GM19025 (cell line): Measurements from ENCODE around the gene MFSD11.
"Not testable (repeated sequence)": the region's sequence is repeated elsewhere in the genome, so short reads cannot be mapped to it uniquely, and the experiment has no call there.

Source experiments
- ATAC-seq: cut with Tn5 transposase; IDR thresholded peaks from one replicate; pipeline ENCODE4 v1.9.1; 2021; ENCODE audit warnings: mild to moderate bottlenecking, low read depth, moderate library complexity; ENCODE audit not compliant: unreplicated experiment

Gene MFSD11

DNA sequence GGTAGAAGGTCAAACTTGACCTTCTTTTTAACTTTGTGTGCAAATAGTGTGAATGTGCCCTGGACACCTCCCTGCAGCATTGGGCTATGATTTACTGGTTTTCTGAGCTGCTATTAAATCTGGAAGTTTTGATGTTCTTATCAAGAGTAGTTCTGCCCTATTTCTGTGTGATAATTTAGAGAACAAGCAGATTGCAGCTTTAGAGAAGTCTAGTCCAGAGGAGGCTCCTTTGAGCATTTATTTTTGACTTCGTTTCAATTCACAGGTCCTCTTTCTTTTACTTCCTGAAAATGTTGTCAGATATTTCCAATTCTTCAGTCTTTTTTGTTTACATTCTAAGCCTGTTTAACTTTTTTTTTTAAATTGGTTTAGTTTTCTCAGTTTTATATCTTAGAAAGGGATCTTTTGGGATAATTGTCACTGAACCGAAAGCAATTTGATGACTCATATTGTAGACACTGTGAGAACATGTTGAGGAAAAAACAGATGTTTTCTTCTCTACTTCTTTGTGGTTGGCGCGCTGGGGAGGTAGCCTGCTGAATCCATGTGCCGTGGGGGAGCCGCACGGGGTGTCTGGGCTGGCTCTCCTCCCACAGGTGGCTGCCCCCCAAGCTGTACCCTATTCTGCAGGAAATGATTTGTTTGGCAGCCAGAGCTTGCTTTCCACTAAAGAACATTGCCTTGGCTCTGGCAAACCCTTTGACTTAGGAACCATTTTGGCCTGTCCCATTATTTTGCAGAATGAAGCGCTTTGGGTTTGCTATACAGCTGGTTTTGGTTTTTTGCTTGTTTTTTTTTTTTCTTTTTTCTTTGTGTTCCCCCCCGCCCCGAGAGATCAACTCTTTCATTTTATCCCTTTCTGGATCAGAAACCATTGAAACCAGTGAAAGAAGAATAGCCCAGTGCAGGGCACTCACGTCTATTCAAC, 53.4 kb downstream of the MFSD11 start:
- ATAC-seq, result no peak

DNA sequence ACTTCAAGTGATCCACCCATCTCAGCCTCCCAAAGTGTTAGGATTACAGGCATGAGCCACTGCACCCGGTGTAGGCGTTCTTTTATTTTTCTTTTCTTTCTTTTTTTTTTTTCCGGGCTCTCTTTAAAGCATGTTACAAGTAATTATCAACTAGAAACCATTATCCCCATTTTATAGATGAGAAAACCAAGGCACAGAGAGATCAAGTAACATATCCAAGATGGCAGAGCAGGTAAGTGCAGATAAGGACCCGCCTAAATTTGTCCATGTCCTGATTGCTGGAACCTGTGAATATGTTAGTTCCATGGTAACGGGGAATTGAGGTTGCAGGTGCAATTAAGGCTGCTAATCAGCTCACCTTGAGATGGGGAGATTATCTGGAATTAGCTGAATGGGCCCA, 54.4 kb downstream of the MFSD11 start:
- no peak for ATAC-seq

DNA sequence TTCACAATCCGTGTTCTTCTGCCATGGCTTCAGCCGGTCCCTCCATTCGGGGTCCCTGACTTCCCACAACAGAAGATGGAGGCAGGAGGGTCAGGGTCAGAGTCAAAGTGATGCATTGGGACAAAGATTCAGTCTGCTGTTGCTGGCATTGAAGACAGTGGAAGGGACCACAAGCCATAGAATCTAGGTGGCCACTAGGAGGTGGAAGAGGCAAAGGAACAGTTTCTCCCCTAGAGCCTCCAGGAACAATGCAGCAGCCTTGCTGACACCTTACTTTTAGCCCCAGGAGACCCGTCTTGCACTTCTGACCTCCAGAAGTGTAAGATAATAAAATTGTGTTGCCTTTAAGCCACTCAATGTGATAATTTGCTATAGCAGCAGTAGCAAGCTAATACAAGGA, 55.9 kb downstream of the MFSD11 start:
- ATAC-seq, result no peak

DNA sequence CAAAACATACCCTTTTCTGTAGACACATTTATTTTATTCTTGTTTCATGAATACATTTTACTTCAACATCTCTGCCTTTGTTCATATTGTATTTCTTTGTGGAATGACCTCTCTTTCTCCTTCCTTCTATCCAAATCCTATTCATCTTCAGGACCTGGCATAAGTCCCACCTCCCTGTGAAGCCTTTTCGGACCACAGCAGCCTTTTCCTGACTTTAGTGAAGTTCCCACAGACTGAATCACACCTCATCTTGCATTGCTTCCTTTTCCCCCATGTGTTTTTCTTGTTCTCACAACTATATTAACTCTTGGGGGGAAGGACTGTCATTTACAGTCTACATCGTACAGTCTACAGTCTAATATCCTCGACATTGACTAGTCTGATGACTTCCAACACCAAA, 58.2 kb downstream of the MFSD11 start:
- ATAC-seq, result no peak

DNA sequence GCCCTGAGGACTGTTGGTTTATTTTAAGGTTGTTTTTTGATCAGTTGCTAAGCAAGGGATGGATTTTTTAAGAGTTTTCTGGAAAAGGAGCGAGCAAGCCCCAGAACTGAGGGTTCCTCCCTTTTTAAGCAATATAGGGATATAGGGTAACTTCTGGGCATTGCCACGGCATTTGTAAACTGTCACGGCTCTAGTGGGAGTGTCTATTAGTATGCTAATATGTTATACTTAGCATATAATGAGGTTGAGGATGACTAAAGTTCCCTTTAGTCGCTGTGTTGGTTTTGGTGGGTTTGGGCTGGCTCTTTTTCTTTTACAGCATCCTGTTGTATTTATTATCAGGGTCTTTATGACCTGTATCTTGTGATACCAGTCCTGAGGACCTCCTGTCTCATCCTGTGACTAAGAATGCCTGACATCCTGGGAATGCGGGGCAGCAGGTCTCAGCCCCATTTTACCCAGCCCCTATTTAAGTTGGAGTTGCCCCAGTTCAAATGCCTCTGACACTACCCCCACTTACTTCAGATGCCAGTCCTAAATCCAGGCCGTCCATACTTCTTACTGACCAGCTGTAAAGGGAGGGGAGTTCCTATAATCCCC, 59.4 kb downstream of the MFSD11 start:
- no peak for ATAC-seq

DNA sequence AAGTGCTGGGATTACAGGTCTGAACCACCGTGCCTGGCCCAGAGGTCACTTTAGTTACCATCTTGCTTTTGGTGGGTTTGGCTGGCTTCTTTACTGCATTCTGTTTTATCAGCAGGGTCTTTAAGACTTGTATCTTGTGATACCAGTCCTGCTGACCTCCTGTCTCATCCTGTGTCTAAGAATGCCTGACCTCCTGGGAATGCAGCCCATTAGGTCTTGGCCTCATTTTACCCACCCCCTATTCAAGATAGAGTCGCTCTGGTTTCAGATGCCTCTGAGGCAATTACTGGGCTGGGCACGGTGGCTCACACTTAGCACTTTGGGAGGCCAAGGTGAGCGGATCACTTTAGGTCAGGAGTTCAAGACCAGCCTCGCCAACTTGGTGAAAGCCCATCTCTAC, 63.8 kb downstream of the MFSD11 start:
- no peak for ATAC-seq

DNA sequence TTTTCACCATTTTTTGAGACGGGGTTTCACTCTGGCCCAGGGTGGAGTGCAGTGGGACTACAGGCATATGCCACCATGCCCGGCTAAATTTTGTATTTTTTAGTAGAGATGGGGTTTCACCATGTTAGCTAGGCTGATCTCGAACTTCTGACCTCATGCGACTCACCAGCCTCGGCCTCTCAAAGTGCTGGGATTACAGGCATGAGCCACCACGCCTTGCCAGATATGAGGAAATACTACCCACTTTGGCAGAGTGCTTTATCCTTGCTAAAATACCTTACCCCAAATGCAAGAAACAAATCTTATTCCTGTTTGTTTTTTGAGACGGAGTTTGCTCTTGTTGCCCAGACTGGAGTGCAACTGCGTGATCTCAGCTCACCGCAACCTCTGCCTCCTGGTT, 67.4 kb downstream of the MFSD11 start:
- ATAC-seq, result no peak

DNA sequence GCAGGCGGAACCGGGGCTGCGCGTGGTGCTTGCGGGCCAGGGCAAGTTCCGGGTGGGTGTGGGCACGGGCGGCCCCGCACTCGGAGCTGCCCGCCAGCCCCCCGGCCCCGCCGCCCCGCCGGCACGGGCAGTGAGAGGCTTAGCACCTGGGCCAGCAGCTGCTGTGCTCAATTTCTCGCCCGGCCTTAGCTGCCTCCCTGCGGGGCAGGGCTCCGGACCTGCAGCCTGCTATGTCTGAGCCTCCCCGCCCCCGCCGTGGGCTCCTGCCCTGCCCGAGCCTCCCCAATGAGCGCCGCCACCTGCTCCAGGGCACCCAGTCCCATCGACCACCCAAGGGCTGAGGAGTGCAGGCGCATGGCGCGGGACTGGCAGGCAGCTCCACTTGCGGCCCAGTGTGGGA, 68.2 kb downstream of the MFSD11 start:
- not testable (repeated sequence) for ATAC-seq

DNA sequence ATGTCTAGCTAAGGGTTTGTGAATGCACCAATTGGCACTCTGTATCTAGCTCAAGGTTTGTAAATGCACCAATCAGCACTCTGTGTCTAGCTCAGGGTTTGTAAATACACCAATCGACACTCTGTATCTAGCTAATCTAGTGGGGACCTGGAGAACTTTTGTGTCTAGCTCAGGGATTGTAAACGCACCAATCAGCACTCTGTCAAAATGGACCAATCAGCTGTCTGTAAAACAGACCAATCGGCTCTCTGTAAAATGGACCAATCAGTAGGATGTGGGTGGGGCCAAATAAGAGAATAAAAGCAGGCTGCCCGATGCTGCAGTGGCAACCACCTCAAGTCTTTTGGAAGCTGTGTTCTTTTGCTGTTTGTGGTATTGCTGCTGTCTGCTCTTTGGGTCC, 68.8 kb downstream of the MFSD11 start:
- ATAC-seq, result not testable (repeated sequence)

DNA sequence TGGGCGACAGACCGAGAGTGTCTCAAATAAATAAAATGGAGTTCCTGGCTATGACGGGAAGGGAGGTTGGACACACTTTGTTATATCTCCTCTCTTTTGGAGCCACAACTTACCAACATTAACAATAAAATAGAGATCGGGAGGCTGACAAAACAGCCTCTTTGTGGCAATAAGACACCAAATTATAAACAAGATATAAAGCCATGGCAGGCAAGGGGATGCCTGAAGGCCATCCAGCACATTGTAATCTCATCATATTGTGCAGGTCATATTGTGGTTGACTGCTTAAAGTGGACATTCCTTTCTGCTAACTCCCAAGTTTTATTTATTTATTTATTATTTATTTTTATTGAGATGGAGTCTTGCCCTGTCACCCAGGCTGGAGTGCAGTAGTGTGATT, 70.4 kb downstream of the MFSD11 start:
- no peak for ATAC-seq

DNA sequence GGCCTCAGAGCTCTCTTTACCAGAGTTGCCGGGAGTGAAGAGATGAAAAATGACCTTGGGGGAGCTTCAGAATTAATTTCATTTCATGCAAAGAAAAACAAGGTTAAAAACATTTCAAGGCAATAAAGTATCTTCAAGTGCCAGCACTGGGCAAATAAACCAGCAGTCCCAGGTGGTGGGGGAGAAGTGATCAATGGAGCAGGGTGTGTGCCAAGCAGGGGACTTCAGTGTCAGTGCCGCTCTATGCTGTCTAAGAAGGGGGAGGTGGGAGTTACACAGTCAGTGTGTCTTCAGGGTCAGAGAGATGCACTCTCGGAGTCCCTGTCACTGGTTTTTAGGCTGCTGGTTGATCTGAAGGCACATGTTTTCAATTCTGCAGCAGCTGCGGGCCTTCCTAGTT, 73.0 kb downstream of the MFSD11 start:
- no peak for ATAC-seq

DNA sequence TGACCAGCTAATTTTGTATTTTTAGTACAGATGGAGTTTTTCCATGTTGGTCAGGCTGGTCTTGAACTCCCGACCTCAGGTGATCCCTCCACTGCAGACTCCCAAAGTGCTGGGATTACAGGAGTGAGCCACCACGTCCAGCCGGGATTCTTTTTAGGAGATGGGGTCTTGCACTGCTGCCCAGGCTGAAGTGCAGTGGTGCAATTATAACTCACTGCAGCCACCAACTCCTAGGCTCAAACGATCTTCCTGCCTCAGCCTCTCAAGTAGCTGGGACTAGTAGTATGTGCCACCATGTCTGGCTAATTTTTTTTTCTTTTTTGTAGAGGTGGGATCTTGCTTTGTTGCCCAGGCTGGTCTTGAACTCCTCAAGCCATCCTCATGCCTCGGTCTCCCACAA, 73.9 kb downstream of the MFSD11 start:
- no peak for ATAC-seq

DNA sequence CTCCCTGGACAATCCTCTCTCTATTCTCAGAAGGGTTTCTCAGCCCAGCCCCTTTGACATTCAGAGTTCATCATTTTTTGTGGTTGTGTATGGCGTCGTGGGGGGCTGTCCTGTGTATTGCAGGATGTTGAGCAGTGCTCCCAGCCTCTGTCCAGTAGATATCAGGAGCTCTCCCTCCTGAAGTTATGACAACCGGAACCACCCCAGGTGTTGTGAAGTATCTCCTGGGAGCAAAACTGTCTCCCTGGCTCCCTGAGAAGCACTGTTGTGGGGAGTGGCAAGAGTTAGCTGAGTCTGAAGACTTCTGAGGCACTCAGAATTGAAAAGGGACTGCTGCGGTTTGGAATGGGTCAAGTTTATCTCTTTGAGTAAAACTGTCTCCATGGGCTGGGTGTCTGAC, 74.3 kb downstream of the MFSD11 start:
- ATAC-seq, result no peak

DNA sequence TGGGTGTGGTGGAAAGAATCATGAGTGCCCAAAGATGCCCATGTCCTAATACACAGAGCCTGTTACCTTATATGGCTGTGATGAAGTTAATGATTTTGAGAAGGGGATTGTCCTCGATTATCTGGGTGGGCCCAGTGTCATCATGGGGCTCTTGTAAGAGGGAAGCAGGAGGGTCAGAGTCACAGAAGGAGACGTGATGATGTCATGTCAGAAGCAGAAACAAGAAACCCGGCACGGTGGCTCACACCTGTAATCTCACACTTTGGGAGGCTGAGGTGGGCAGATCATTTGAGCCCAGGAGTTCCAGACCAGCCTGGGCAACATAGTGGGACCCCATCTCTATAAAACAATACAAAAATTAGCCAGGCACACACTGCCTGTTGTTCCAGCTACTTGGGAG, 75.0 kb downstream of the MFSD11 start:
- ATAC-seq, result no peak

DNA sequence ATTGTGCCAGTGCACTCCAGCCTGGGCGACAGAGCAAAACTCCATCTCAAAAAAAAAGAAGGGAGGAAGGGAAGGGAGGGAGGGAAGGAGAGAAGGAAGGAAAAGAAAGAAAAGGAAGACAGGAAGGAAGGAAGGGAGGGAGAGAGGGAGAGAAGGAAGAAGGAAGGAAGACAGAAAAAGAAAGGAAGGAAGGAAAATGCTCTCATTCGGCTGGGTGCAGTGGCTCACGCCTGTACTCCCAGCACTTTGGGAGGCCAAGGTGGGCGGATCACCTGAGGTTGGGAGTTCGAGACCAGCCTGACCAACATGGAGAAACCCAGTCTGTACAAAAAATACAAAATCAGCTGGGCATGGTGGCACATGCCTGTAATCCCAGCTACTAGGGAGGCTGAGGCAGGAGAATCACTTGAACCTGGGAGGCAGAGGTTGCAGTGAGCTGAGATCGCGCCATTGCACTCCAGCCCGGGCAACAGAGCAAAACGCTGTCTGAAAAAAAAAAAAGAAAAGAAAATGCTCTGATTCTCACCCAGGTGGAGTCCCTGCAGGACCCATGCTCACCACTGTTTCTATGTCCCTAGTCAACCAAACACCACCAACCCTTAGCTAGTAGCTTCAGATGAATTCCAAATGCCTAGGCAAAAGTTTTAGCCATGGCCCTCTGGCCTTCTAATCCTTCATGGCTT, 78.1 kb downstream of the MFSD11 start:
- not testable (repeated sequence) for ATAC-seq

DNA sequence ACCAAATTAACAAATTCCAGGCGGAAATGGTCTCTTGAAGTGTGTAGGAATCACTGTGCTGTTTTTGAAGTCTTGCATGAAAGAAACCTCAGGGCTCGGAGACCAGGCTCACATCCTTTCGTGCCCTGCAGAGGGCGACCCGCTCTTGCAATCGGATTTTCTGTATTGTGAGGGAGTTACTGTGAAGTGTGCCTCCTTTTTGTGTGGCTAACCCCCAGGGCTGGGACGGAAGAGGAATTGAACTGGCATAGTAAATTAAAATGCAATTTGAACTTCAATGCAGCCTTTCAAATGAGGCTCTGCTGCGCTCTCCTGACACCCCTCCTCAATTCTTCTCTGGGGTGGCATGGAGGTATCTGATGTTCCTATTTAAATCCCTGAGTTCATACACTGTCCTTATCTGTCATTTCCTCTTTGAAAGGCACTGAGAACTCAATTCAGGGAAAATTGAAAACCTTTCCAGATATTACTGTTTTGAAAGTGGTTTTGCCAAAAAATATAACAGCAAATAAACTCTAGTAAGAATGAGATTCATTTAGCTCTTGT, 78.7 kb downstream of the MFSD11 start:
- no peak for ATAC-seq

DNA sequence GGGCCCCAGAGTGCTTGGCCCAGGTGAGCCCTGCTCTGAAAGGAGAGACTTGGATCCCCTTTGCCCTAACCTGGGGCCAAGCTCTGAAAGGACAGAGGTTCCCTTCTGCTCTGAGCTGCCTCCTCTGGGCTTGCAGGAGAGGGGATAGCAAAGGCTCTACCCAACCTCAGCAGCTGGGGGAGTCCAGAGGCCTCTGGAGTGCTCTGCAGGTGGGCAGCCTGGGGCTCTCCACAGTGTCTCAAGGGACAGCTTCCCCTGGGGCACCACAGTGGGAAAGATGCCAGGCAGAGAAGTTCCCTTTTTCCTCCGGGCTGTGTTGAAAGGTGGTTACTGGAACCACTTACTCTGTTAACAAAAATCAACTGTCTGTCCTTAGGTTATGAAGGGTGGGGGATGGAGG, 82.1 kb downstream of the MFSD11 start:
- ATAC-seq, result no peak

DNA sequence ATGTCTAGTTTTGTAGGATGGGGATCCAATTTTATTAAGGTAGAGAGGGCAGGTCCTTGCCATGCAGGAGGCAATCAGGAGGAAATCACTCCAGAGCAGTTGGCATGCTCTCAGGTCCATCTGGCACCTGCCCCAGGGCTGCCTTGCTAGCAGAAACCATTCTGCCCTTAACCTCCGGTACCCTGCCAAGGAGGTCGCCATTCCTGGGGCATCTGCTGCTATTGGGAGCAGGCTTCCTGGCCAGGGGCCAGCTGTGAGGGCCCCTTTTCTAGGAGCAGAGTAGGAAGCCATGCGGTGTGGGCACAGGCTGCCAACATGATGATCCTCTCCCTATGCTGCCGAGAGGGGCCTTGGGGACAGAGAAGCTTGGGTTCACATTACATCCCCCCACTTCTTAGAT, 82.6 kb downstream of the MFSD11 start:
- no peak for ATAC-seq

DNA sequence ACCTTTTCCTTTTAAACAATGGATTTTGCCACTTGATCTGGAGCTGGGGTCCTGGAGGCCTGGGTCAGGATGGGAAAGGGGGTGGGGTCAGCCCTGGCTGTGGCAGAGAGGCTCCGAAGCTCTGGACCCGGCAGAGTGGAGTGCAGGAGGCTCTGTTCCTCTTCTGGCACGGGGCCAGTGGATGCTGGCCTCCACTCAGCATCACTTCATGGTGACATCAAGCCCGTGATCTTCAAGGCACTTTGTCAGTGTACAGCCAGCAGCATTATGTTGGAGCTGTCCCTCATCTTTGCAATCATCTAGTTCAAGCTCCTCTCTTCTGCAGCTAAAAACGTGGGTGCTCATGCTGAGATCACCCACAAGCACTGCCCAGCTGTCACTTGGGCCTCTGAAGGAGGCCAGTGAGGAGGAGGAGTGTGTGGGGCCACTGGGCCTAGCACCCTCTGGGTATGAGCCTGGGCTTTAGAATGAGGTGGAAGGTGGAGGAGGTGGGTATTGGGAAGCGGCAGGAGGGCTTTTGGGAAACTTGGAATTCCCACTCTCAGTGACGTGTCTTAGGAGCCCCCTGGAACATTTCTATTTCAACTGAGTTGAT, 84.4 kb downstream of the MFSD11 start:
- ATAC-seq, result no peak

DNA sequence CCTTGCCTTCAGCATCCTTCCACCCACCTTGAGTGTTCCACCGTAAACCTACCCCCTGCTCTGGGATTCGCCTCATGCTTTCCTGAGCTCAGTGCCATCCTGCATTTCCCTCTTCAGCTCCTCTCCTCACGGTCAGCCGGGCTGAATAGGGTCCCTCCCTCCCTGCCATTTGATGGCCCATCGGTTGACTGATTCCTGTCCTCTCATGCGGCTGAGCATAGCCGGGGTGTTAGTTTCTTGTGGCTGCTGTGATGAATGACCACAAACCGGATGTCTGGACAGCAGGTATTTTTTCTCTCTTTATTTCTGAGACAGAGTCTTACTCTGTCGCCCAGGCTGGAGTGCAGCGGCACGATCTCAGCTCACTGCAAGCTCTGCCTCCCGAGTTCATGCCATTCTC, 86.2 kb downstream of the MFSD11 start:
- ATAC-seq, result no peak
